GM18519 (cell line): ENCODE results near the gene HOXB5.

Source experiments
- ATAC-seq: cut with Tn5 transposase; IDR thresholded peaks from one replicate; pipeline ENCODE4 v1.9.1; 2021; ENCODE audit warnings: mild to moderate bottlenecking, moderate library complexity; ENCODE audit not compliant: unreplicated experiment, low FRiP score

Gene HOXB5

GRCh38 chr17:48551596-48552465 lies 41.7 kb downstream of the HOXB5 start:
- ATAC-seq, result no peak

DNA sequence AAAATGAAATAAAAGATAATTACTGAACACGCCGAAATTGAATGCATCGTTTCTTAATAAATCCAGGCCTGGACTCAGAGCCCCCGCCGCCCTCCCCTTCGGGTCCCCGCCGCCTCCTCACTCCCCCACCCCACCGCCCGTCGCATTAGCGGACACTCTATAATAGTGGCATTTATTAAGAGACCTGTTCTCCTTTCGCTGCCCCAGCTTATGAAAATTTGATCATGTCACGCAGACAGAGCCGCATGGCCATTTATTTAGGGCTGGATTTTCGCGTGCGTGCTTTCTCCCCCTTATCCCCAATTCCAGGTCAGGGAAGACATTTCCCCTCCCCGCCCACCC lies 42.4 kb downstream of the HOXB5 start:
- no peak for ATAC-seq

GRCh38 chr17:48550502-48551213 lies 42.9 kb downstream of the HOXB5 start:
- no peak for ATAC-seq

DNA sequence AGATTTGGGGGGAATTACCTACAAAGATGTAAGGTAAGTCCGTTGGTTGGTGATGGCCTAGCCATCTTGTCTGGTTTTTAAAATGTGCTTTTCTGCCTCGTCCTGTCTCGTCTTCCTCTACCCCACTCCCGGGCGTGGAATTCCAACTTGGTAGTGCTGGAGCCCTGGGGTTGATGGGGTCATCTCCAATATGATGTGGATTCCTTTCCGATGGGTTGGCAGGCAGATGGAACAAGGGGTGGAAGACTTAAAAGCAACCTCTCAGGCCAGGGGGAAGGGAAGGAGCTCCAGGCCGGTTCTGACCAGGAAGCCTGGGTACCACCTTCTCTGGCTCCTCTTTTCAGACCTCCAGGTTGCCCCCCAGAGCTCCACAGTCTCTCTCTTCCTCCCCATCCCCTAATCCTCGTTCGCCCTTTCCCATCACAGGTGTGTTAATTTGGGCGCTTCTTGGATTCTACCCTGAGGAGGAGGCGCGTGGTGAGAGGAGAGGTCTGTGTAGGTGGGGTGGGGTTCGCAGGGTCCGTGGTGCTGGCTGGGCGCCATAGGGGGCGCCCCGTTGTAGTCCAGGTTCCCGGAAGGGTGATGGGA lies 43.6 kb downstream of the HOXB5 start:
- no peak for ATAC-seq

DNA sequence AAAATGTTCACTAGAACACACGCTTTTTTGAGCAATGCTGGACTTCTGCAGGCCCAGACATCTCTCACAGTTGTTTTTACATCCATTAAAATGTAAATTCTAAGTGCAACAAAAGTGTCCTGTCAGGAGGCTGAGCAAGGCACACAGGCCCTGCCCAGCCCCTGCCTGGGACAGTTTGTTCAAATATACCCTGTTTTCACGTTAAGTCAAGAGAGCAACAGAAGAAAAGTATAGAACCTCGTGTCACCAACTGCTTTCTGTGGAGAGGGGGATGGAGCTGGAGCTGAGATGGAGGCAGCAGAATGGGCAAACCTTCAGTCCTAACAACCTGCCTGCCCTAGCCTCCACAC lies 44.3 kb downstream of the HOXB5 start:
- ATAC-seq, result no peak

GRCh38 chr17:48548523-48549280 lies 44.9 kb downstream of the HOXB5 start:
- ATAC-seq, result no peak

DNA sequence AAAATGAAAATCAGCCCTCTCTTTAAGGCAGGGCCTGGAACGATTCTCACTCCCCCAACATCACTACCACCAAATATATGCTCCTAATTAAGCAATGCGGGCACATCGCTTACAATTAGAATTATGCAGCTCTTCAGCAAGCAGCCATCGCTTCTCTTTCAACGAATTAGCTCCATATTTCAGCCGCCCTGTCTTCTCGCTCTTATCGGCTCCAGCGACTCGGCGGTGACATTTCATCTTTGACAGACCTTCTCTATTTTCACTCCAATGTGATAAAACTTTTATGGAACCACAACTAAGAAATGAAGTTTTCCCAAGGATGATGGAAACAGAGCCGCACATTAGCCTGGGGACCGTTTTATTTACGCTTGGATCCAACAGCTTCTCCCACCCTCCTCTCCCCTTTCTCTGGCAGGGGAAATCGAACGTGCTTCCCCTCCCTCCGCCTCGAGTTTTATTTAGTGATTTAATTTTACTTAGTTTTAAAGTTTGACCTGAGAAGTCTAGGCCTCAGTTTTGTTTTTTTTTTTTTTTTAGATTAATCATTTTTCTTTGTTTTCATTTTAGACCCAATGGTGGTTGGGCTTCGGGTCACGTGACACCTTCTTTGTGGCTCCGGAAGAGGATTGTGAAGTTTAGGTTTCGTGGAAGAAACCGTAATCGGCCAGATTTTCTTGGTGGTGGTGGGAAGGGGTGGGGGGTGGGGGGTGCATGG lies 45.6 kb downstream of the HOXB5 start:
- no peak for ATAC-seq

GRCh38 chr17:48546924-48547807 lies 46.4 kb downstream of the HOXB5 start:
- ATAC-seq, result no peak

- no peak for ATAC-seq
Observed at GRCh38 chr17:48546137-48546923, 47.2 kb downstream of the HOXB5 start.

GRCh38 chr17:48545539-48545938 lies 48.0 kb downstream of the HOXB5 start:
- ATAC-seq, result no peak

- no peak for ATAC-seq
Observed at GRCh38 chr17:48545022-48545375, 48.6 kb downstream of the HOXB5 start, which contains the start of gene HOXB2. HOXB2 (minus strand) TSS chr17:48545109; CDS start chr17:48544911, 198 bp downstream.

GRCh38 chr17:48544349-48545021 lies 49.1 kb downstream of the HOXB5 start:
- ATAC-seq, result no peak

DNA sequence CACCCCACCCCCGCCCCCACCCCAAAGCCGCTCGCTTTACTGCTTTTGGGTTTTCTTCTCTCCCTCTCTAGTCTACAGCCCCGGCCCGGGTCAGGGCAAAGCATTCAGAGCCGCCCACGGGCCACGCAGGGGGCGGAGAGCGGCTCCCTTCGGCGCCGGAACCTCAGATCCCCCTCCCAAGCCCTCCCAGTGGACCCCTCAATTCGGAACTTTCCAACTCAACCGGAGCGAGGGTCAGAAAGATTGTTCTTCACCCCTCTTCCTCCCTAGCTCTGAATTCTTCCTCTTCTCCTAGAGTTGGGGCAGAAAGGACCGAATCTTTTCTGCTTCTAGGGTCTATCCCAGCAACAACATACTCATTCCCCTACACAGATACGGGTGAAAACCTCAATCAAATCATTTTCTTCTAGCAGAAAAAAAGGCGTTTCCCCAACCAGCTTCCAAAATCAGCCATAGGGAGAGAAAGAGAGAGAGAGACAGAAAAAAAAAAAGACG lies 49.7 kb downstream of the HOXB5 start:
- ATAC-seq, result no peak

GRCh38 chr17:48543107-48543853 lies 50.3 kb downstream of the HOXB5 start:
- no peak for ATAC-seq

- ATAC-seq, result no peak
Observed at GRCh38 chr17:48542698-48543106, 50.9 kb downstream of the HOXB5 start.

GRCh38 chr17:48542114-48542656 lies 51.4 kb downstream of the HOXB5 start:
- no peak for ATAC-seq

DNA sequence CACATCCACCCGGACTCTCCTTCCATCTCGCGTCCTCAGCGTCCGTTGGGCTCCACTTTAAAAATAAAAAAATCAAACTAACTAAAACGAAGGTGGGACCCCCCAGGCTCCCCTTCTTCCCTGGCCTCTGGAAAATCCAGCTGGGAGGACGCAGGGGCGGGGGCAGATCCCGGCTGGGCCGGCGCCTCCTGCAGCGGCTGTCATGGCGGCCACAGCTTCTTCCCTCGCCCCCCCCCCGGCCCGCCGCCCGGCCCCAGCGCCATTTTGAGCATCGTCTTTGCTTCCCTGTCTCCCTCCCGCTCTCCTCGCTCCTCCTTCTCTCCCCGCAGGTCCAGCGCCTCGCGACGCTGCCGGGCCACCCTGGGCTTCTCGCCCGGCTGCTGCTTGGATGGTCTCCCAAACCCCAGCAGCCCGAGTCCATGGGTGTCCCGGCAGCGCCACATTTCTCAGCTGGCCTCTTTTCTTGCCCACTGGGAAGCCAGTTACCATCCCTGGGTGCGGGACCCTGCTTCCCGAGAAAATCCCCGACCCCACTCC lies 51.9 kb downstream of the HOXB5 start:
- ATAC-seq, result no peak
